ENCODE data around the gene KLHL1. TPM values are rescaled to one million over a fixed set of nuclear protein-coding genes. Genes with fewer than 3 reads are reported as not detected.
A peak's percentile ranks its signal among the peaks of the same experiment; 100 is the strongest.

The KLHL1 gene
- polyA plus RNA-seq, 1 of the 3 experiments (the other 2 are of a cell fraction), result not detected

GRCh38 chr13:69947582-69947981 lies 160.7 kb downstream of the KLHL1 start:
- H3K27me3 ChIP-seq (ENCODE audit: insufficient read depth), result no peaks in the 10 kb centered on the region
- DNase-seq, result no peak
- no peak overlapping the region for H3K4me3 ChIP-seq (ENCODE audit: low read depth in 2 of 2, low read length in 1 of 2)
- H3K79me2 ChIP-seq (ENCODE audit: insufficient read depth), result no peaks in the 10 kb centered on the region
- no peak overlapping the region for H2AFZ ChIP-seq (ENCODE audit: low read depth)
- H3F3A ChIP-seq (replicated peaks; ENCODE audit: insufficient read depth), result no peaks in the 10 kb centered on the region
- POLR2A ChIA-PET, result no interaction called here
- TF ChIP-seq USF2 (IDR thresholded peaks at IDR 0.05; ENCODE audit: borderline replicate concordance, low read depth, low read length) (no peak), JUND (IDR thresholded peaks at IDR 0.05) (no peak), RXRA (IDR thresholded peaks at IDR 0.05; ENCODE audit: borderline replicate concordance, low read depth) (no peak), GABPA (IDR thresholded peaks at IDR 0.05; ENCODE audit: low read depth) (no peak)
- H3K9ac ChIP-seq, result no peak overlapping the region
- H4K20me1 ChIP-seq (ENCODE audit: insufficient read depth), result no peaks in the 10 kb centered on the region
- H3K36me3 ChIP-seq (replicated peaks in 1 of 2; ENCODE audit: control insufficient read depth in 1 of 2, insufficient read depth in 2 of 2, low read length in 1 of 2), result no peaks in the 10 kb centered on the region
- H3K9me3 ChIP-seq, result no peaks in the 10 kb centered on the region
- CTCF ChIA-PET, result no interaction called here
- 45% methylated on average over 2 of the region's 2 CpGs for WGBS (ENCODE audit: low lambda C conversion rate)
- no peak overlapping the region for H3K27ac ChIP-seq (ENCODE audit: low read depth in 2 of 2, low read length in 1 of 2)
- H3K4me2 ChIP-seq, result no peak overlapping the region
- H3K4me1 ChIP-seq (ENCODE audit: control insufficient read depth in 1 of 2, insufficient read depth in 2 of 2, low read depth in 1 of 2, low read length in 1 of 2), result no peaks in the 10 kb centered on the region
- no peaks in the 10 kb centered on the region for H3K9me2 ChIP-seq

- Histone ChIP-seq H4K20me1 (ENCODE audit: insufficient read depth) (no peaks in the 10 kb centered on the region), H2AFZ (ENCODE audit: low read depth) (no peak overlapping the region), H3F3A (replicated peaks; ENCODE audit: insufficient read depth) (no peaks in the 10 kb centered on the region), H3K9me3 (no peaks in the 10 kb centered on the region), H3K4me2 (no peak overlapping the region), H3K36me3 (replicated peaks in 1 of 2; ENCODE audit: control insufficient read depth in 1 of 2, insufficient read depth in 2 of 2, low read length in 1 of 2) (no peaks in the 10 kb centered on the region), H3K79me2 (ENCODE audit: insufficient read depth) (no peaks in the 10 kb centered on the region), H3K4me3 (ENCODE audit: low read depth in 2 of 2, low read length in 1 of 2) (no peak overlapping the region), H3K27ac (ENCODE audit: low read depth in 2 of 2, low read length in 1 of 2) (no peak overlapping the region), H3K27me3 (ENCODE audit: insufficient read depth) (no peaks in the 10 kb centered on the region), H3K4me1 (ENCODE audit: control insufficient read depth in 1 of 2, insufficient read depth in 2 of 2, low read depth in 1 of 2, low read length in 1 of 2) (no peaks in the 10 kb centered on the region), H3K9me2 (no peaks in the 10 kb centered on the region), H3K9ac (no peak overlapping the region)
- no peak for DNase-seq
- ChIA-PET CTCF (interaction anchor here (1.1 kb wide), 1 partner anchor 9 kb away, joined by 3 read pairs; no protein-coding TSS in a partner anchor), POLR2A (no interaction called here)
- TF ChIP-seq USF1 (IDR thresholded peaks at IDR 0.05; ENCODE audit: borderline replicate concordance, low read depth) (no peak), FOSL2 (IDR thresholded peaks at IDR 0.05; ENCODE audit: borderline replicate concordance, low read depth) (no peak), TEAD4 (IDR thresholded peaks at IDR 0.05; ENCODE audit: borderline replicate concordance, insufficient read depth) (no peak), MEF2A (IDR thresholded peaks at IDR 0.05; ENCODE audit: borderline replicate concordance, low read depth) (no peak), NRF1 (IDR thresholded peaks at IDR 0.05; ENCODE audit: low read depth, low read length) (no peak), TCF12 (IDR thresholded peaks at IDR 0.05) (no peak), MXI1 (IDR thresholded peaks at IDR 0.05; ENCODE audit: low read depth, low read length) (no peak), TAF1 (IDR thresholded peaks at IDR 0.05; ENCODE audit: borderline replicate concordance, low read depth, low read length) (no peak)
- WGBS (ENCODE audit: low lambda C conversion rate), result 26% methylated on average over 1 of the region's 1 CpG
Observed at GRCh38 chr13:69946511-69946910, 161.7 kb downstream of the KLHL1 start.

GRCh38 chr13:69935043-69935442 lies 173.2 kb downstream of the KLHL1 start:
- Histone ChIP-seq H3K9me3 (no peaks in the 10 kb centered on the region), H3K4me1 (ENCODE audit: control insufficient read depth in 1 of 2, insufficient read depth in 2 of 2, low read depth in 1 of 2, low read length in 1 of 2) (no peaks in the 10 kb centered on the region), H3K9ac (no peak overlapping the region), H2AFZ (ENCODE audit: low read depth) (no peak overlapping the region), H3K36me3 (replicated peaks in 1 of 2; ENCODE audit: control insufficient read depth in 1 of 2, insufficient read depth in 2 of 2, low read length in 1 of 2) (no peaks in the 10 kb centered on the region), H3F3A (replicated peaks; ENCODE audit: insufficient read depth) (no peaks in the 10 kb centered on the region), H3K27me3 (ENCODE audit: insufficient read depth) (no peaks in the 10 kb centered on the region), H3K27ac (ENCODE audit: low read depth in 2 of 2, low read length in 1 of 2) (no peak overlapping the region), H3K9me2 (no peaks in the 10 kb centered on the region), H3K79me2 (ENCODE audit: insufficient read depth) (no peaks in the 10 kb centered on the region), H4K20me1 (ENCODE audit: insufficient read depth) (no peaks in the 10 kb centered on the region), H3K4me2 (no peak overlapping the region), H3K4me3 (ENCODE audit: low read depth in 2 of 2, low read length in 1 of 2) (no peak overlapping the region)
- CTCF ChIA-PET, result interaction anchor here (0.6 kb wide), 2 partner anchors 20 to 1052 kb away, joined by 3 read pairs; no protein-coding TSS in a partner anchor
- TF ChIP-seq ZBTB33 (IDR thresholded peaks at IDR 0.05; ENCODE audit: borderline replicate concordance, low read depth) (no peak), FOXM1 (IDR thresholded peaks at IDR 0.05; ENCODE audit: low read depth) (no peak), MEF2A (IDR thresholded peaks at IDR 0.05; ENCODE audit: borderline replicate concordance, low read depth) (no peak), ELF1 (IDR thresholded peaks at IDR 0.05) (no peak), RAD21 (IDR thresholded peaks at IDR 0.05; ENCODE audit: low read length) (peak; percentile 19; the same call in 1 of the 2 replicates), POLR2AphosphoS5 (IDR thresholded peaks at IDR 0.05; ENCODE audit: low read depth, low read length) (no peak), EP300 (IDR thresholded peaks at IDR 0.05; ENCODE audit: borderline replicate concordance in 1 of 2, low read depth in 1 of 2, low read length in 1 of 2) (no peak), CTCF (IDR thresholded peaks at IDR 0.05) (peak; percentile 55)
- DNase-seq, result peak; percentile 9
- 39% methylated on average over 2 of the region's 2 CpGs for WGBS (ENCODE audit: low lambda C conversion rate)
- POLR2A ChIA-PET, result no interaction called here
